Measurements from ENCODE around the gene CTRL.
"Not testable (repeated sequence)": the region's sequence is repeated elsewhere in the genome, so short reads cannot be mapped to it uniquely, and the experiment has no call there.

Gene CTRL

DNA sequence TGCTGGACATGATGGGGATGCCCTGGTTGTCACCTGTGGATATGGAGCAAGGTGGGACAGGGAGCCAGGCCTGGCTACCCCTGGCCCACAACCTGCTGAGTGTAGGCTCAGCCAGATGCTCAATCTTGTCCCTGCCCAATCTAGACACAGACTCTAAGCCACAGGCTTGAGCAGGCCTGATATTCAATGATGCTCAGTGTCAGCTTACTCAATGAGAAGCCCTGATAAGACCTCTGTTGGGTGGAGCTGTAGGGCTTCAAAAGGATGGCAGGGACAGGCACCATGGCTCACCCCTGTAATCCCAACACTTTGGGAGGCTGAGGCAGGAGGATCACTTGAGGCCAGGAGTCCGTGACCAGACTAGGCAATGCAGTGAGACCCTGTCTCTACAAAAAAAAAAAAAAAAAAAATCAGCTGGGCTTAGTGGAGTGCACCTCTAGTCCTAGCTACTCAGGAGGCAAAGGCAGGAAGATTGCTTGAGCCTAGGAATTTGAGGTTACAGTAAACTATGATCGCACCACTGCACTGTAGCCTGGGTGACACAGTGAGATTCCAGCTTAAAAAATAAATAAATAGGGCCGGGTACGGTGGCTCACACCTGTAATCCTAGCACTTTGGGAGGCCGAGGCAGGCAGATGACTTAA, 8.9 kb upstream of the CTRL start:
- DNase-seq = no peak

DNA sequence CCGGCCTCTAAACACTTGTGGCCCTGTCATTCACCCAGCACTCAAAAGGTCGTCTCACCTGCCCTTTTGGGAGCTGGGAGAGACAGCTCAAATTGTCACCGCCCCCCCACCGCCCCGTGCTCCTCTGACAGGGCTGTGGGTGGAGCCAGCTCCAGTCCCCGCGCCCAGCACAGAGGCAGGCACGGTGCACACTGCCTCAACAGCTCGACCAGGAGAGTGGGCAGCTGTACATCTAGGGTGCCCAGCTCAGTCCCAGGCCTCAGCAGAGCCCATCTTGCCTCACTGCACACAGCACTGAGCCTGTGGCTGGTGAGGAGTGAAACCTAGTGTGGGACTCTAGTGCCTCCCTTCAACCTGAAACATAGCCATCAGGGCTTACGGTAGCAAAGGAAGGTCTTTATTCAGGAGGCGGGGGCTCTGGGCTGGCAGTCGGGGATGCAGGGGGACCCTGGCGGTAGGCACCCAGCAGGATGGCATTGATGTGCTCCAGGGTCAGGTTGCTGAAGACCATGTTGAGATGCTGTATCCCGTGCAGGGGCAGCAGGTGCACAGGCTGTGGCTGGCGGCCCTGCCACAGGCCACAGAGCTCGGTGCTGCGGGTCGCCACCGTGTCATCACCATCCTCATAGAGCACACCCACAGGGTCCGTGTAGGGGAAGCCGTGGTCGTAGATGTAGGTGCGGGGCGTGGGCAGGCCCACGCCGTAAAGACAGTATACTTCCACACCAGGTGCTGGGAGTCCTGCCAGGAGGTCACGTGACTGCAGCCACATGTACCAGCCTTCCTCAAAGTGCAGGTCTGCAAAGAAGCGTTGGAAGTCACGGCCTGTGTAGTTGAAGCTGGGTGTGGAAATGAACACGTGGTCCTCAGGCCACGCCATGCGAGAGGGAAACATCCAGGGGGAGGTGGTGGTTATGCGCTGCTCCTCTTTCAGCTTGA, 8.1 kb upstream of the CTRL start:
- no peak for DNase-seq

DNA sequence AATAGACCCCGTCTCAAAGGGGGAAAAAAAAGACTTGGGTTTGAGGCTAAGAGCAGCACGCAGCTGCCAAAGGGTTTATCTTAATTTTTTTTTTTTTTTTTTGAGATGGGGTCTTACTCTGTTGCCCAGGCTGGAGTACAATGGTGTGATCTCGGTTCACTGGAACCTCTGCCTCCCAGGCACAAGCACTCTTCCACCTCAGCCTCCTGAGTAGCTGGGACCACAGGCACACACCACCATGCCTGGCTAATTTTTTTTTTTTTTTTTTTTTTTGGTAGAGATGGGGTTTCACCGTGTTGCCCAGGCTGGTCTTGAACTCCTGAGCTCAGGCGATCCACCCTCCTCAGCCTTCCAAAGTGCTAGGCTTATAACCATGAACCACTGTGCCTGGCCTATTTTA, 6.1 kb upstream of the CTRL start:
- not testable (repeated sequence) for DNase-seq

DNA sequence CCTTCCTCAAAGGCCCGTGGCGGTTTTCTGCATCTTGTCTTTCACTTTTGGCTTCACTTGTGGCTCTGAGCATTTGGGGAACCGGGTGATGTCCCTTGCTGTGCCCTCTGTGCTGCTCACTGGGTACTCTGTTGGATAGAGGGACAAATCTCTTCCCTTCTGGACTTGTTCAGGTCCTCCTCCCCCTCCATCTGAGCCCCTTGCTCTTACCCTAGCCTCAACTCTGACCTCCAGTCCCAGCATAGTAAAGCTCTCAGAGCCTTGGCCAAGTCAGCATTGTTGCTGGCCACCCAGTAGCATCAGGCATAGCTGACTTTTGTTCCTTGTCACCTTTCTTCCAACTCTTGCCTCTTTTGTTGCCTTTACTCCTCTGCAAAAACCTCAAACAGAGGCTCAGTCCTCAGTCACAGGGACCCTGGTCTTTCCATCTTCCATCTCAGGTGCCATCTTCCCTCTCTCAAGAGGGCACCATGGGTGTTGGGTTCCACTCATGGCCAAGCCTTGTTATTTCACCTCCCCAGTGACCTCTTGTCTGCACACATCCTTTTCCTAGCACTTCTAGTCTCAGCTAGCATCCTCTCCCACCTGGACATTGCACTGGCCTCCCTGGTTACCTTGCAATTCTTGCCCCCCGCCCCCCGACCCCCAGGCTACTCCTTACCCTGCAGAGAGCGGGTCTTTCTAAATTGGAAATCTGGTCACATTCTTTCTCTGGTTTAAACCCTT, 5.4 kb upstream of the CTRL start:
- DNase-seq = peak; percentile 70

DNA sequence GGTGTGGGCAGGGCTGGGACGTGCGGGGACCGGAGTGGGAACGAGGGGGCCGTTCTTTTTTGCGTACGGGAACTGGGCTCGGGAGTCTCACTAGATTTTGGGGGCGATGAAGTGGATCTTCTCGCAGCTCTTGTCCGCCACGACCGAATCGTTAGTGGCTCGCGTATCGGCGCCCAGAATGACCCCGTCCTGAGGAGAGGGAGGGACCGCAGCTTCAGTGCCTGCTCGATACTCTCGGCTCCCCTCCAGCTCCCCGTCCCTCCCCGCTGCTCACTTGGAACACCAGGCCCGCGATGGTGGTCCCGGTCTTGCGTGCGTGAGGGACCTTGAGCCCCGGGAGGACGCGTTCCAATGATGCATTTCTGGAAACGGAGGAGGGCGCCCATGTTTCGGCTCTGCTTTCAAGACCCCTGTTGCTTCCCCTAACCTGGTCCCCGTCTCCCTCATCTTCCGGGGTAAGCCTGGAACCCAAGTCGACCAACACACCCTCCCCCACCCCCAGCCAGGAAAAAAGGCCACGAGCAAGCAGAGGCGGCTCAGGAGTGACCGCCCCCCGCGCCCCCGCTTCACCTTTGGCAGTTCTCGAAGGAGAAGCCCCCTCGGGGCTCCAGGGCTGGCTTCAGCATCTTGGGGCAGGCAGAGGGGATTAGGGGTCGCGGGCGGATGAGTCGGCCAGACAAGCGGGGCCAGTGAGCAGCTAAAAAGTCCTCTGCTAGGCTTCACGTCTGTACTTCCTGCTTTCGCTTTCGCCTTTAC, 4.6 kb upstream of the CTRL start, which contains the start of gene PSMB10:
PSMB10 (minus strand) TSS at position 727 of the 756 bp plus-strand sequence; CDS start at position 626, 101 bp downstream.
- peak; percentile 36 for DNase-seq

DNA sequence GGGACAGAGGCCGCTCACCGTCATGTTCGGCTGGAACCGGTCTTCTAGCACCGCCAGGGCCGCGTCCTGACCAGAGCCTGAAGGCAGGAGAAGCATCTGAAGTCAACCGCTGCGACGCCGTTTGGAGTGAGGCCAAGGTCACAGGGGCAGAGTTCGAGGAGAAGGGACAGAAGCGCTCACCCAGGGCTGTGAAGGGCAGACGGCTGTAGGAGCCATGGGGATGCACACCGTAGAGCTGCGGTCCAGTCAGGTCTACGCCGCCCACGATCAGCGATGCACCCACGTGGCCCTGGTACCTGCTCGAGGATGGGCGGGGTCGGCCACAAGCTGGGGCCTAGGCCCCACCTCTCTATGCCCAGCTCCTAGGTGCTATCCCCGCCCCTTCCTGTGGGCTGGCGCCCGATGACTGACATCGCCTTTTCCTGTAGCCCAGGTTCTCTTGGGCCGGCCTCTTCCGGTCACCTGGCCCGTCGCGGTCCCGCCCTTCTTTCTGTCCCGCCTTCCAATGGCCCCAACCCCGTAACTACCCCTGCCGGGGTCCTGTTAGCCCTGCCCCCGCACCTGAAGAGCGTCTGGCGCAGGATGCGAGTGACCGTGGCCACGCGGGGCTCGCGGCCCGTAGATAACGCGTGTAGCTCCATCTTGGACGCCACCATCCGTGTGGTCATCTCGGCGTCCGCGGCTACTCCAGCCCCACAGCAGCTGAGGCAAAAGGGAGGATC, 3.9 kb upstream of the CTRL start:
- DNase-seq = peak; percentile 92

DNA sequence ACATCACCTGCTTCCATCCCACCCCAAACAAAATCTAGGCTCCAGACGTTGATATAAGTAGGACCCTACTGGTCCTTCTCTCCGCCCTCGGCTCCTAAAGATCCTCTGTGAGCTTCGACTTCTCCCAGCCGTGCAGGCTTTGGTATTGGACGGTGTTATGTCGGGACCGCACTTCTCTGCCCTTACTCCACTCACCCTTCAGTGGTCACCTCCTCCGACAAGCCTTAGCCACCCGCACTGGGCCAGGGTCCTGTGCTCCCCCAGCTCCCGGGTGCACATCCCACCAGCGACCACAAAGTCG, 3.4 kb upstream of the CTRL start:
- no peak for DNase-seq

DNA sequence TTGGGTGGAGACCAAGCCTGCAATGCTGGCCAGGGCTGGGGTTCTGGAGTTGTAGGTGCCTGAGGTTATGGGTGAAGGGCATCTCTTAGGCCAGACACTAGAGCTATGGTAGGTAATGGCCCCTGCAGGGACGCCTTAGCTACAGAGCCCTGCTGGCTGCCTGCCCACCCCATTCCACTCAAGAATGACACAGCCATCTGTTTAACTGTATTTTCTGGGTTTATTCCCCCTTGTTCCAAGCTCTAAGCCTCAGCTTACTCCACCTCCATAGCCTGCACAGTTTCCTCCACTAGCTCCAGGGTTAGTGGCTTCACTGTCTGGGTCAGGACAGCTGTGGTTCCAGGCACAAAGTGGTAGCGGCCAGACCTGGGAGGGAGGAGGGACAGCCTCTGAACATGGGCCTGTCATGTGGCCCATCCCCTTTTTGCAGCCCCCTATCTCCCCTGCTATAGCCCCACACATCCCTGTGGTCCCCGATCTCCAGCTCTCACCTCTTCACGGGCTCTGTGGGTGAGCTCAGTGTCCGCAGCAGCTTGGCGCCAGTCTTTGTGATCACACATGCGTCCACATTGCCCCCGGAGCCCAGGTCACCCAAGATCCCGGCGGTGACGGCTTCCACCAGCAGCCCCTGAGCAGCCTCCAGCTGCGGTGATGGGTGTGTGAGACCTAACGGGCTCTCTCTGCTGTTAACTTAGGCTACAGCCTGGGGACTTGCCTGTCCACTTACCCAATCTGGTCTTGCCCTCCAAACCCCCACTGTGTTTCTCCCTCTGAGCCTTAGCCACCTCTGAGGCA, 2.8 kb upstream of the CTRL start:
- no peak for DNase-seq

DNA sequence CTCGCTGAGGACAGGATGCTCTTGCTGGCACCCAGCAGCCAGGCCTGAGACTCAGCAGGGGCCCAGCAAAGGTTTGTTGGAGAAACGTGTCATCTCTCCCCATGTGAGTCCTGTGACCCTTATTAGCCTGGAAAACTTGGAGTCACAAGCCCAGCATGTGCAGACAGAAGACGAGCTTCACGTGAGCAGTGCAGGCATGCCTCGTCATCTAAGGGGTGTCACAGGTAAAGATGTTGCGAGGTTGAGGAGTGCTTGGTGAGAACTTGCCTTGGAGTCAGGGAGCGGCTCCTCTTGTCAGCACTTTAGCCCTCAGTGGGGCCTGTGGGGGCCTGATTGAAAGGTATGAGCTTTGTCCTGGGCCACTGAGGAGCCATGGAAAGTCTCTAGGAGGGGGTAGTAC, 2.1 kb upstream of the CTRL start:
- DNase-seq = no peak

DNA sequence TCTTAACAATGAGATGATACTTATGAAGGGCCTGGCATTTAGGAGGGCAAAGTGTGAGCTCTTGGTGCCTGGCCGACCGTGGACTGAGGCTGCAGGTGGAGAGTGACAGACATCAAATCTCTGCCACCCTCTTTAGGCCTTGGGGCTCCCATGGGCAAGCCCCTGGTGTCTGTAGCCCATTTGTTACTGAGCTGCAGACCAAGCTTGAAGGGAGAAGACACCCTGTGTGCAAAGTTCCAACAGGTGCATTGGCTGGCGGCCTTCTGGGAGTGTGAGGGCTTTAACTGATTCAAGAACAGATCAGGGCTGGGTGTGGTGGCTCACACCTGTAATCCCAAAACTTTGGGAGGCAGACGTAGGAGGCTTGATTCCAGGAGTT, 789 bp upstream of the CTRL start:
- no peak for DNase-seq

DNA sequence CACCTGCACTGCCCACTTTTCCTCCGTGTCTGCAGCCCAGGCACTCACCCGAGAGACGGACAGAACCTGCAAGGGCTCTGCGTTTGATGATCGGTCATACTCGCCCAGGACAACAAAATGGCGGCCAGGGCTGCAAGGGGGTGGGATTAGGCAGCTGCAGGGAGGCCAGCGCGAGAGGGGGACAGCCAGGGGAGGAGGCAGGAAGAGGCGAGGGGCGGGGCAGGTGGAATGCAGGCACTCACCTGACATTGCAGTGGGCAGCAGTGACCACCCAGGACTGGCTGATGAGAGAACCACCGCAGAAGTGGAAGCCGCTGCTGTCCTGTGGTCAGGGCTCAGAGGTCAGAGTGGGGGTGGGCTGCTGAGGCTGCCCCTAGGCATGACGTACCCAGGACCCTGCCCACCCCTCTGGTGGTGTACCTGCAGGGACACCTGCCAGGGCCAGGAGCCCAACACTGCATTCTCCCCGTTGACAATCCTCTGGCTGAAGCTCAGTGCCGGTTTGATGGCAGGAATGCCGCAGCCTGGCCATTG, 917 bp downstream of the CTRL start:
- no peak for DNase-seq

DNA sequence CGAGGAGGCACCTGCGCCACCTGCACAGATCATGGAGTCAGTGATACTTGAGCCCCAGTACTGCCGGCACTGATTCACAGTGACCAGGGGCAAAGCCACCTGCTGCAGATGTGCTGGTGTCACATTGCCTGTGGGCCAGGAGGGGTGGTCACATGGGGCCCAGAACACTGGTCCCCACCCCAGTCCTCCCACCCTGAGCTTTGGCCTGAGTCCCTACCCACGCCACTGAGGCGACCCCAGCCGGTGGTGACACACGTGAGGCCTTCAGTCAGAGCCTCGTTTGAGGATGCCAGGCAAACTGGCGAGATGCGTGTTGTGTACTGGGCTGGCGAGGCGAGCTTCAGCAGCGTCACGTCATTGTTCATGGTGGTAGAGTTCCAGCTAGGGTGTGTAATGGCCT, 1.5 kb downstream of the CTRL start:
- DNase-seq = no peak

DNA sequence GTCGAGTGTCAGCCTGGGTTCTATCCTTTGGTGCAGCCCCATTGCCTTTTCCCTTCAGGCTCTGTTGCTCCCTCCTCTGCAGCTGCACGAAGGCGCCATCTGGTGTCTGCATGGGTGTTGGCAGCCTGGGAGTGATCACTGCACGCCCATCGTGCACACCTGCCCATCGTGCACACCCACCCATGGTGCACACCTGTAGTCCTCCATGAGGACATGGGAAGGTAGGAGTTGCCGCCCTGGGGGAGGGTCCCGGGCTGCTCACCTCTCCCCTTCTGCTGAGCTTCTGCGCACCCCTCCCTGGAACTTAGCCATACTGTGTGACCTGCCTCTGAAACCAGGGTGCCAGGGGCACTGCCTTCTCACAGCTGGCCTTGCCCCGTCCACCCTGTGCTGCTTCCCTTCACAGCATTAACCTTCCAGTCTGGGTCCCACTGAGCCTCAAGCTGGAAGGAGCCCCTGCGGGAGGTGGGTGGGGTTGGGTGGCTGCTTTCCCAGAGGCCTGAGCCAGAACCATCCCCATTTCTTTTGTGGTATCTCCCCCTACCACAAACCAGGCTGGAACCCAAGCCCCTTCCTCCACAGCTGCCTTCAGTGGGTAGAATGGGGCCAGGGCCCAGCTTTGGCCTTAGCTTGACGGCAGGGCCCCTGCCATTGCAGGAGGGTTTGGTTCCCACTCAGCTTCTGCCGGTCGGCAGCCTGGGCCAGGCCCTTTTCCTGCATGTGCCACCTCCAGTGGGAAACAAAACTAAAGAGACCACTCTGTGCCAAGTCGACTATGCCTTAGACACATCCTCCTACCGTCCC, 2.9 kb downstream of the CTRL start:
- DNase-seq = peak; percentile 58

DNA sequence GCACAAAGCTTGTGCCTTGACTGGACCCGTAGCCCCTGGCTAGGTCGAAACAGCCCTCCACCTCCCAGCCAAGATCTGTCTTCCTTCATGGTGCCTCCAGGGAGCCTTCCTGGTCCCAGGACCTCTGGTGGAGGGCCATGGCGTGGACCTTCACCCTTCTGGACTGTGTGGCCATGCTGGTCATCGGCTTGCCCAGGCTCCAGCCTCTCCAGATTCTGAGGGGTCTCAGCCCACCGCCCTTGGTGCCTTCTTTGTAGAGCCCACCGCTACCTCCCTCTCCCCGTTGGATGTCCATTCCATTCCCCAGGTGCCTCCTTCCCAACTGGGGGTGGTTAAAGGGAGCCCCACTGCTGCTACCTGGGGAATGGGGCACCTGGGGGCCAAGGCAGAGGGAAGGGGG, 3.5 kb downstream of the CTRL start:
- DNase-seq = no peak

DNA sequence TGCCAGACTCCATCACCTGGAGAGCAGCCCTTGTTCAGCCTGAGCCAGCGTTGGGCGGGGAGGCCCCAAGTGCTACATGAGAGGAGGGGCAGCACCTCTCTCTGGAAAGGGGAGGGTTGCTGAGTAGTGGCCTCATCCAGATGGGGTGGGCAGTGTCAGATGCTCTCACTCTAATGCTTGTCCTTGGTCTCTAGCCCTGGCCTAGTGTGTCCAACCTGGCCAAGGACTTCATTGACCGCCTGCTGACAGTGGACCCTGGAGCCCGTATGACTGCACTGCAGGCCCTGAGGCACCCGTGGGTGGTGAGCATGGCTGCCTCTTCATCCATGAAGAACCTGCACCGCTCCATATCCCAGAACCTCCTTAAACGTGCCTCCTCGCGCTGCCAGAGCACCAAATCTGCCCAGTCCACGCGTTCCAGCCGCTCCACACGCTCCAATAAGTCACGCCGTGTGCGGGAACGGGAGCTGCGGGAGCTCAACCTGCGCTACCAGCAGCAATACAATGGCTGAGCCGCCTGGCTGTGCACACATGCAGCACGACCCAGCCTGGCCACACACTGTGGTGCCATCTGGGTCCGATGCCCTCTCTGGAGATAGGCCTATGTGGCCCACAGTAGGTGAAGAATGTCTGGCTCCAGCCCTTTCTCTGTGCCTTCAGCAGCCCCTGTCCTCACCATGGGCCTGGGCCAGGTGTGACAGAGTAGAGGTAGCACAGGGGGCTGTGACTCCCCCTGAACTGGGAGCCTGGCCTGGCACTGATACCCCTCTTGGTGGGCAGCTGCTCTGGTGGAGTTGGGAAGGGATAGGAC, 4.3 kb downstream of the CTRL start:
- DNase-seq = no peak

DNA sequence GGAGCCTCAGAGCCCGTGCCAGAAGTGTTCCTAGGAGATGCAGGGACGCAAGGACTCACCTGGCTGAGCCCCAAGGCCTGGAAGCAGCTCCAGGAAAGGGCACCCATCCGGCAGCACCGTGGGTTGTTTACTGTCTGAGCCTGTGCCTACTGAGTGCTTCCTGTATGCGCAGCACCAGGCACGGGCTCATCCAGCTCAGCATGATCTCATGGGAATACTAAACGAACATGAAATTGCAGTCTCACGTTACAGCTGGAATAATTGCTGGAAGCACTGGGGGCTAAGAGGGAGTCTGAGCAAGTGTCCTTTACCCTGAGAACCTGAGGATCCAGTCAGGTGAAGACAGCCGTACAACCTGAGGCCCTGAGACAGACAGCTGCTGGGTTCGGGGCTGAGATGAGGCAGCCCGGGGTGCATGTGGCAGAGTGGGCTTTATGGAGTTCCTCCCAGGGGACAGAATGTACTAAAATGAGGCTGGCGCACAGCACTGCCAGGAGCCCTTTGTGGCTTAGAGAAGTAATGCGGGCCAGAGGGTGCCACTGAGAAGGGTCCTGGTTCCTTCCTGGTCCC, 5.4 kb downstream of the CTRL start:
- no peak for DNase-seq

DNA sequence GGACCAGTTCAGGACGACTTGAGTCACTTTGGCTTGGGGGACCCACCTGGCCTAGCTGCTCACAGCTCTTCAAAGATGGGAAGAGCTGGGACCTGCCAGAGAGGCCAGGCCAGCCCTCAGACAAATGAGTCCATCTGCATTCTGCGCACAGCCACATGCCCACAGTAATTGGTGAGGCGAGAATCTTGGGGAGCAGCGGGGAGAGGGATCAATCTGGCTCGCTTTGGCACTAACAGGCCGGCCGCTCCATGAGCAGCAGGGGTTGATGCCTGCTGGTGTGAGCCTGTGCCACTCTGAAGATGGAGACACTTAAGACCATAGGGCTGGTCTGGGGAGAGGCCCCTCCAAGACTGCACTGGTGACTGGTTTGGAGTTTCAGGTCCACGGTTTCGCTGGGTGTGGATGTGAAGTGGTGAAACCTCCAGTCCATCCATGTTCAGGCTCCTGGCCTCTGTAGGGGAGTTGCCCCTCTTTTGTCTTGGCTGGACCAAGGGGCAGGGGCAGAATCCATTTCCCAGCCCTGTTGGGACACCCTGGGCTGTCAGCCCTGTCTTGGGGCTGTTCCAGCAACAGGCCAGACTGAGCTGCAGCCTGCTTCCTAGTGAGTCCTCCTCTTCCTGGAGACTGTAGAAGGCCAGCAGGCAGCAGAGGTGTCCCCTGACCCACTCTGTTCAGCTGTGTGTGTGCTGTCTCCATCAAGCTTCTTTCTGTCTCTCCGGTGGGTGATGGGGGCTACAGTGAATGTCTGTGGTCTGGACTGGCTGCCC, 7.3 kb downstream of the CTRL start:
- no peak for DNase-seq

Measured in fibroblast of skin of back (primary cell).